Esophagus squamous epithelium (tissue), 4 donors: Measurements from ENCODE around the gene GULP1.

Source experiments
- POLR2A ChIP-seq, 4 donors: fragments of 450-650 bp; IDR thresholded peaks; one replicate each; pipeline ENCODE4 v1.6.1; 2017; ENCODE audit warnings: antibody characterized with exemption in 4 of 4, mild to moderate bottlenecking in 4 of 4, moderate library complexity in 3 of 4
- TF ChIP-seq, protein P1 (sequence below), 6 experiments: fragments of 450-650 bp in 4 of 6; fragments of 200-600 bp in 2 of 6; sonication (generic) in 2 of 6; IDR thresholded peaks; one replicate each; pipeline ENCODE4 v1.5.1; 2016 to 2019; ENCODE audit warnings: antibody characterized with exemption in 6 of 6, mild to moderate bottlenecking in 4 of 6, moderate library complexity in 4 of 6

GRCh38 chr2:188265315-188265714 is 26.4 kb upstream of the GULP1 start:
- TF ChIP-seq, protein P1, sequence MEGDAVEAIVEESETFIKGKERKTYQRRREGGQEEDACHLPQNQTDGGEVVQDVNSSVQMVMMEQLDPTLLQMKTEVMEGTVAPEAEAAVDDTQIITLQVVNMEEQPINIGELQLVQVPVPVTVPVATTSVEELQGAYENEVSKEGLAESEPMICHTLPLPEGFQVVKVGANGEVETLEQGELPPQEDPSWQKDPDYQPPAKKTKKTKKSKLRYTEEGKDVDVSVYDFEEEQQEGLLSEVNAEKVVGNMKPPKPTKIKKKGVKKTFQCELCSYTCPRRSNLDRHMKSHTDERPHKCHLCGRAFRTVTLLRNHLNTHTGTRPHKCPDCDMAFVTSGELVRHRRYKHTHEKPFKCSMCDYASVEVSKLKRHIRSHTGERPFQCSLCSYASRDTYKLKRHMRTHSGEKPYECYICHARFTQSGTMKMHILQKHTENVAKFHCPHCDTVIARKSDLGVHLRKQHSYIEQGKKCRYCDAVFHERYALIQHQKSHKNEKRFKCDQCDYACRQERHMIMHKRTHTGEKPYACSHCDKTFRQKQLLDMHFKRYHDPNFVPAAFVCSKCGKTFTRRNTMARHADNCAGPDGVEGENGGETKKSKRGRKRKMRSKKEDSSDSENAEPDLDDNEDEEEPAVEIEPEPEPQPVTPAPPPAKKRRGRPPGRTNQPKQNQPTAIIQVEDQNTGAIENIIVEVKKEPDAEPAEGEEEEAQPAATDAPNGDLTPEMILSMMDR (IDR thresholded peaks at IDR 0.05), result no peak
- no peak for TF ChIP-seq POLR2A (IDR thresholded peaks at IDR 0.05)
